DMS 273 (cell line): ENCODE measurements around the gene EPHA7.
A peak's percentile ranks its signal among the peaks of the same experiment; 100 is the strongest.

Source experiments
- DNase-seq: peaks from one replicate; lab custom pipeline; 2025; ENCODE audit not compliant: unreplicated experiment; lab: John Stamatoyannopoulos, UW

Gene EPHA7

DNA sequence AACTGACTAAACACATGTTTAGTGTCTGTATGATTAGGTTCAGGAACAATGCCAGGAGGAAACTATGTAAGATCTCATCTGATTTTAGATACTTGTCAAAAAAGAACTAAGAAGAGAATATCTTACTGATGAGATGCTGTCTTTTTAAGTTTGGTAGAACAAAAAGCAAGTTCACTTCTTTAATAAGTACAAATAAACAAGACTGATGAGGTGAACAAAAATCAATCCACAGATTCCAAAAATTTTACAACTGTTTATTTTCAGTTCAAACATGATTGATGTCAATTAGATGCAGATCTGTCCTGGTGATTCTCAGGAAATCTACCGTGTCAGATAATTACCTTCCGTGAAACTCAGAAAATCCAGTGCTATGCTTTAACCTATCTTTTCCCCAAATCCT lies 24.9 kb downstream of the EPHA7 start:
- no peak for DNase-seq

DNA sequence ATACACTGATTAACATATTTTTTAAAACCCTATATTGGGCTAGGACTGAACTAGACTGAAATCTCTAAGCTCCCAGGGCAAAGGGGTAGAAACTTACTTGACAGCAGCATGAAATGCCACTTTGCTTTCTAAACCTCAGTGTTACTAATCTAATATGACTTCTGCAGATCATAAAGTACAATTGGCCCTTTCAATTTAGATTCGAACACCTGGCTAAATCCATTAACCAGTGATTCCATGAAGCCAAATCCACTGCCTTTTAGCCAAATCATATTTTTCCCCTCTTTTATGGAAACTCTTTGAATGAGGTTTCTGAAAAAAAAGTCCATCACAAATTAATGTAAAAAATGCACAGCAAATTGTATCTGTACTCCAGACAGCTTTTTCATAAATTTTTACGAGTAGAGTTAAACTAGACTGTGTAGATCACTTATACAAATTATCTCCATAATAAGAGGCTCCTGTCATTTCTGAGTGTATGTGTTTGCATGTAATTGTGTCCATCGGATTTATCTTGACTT lies 25.7 kb downstream of the EPHA7 start:
- no peak for DNase-seq

DNA sequence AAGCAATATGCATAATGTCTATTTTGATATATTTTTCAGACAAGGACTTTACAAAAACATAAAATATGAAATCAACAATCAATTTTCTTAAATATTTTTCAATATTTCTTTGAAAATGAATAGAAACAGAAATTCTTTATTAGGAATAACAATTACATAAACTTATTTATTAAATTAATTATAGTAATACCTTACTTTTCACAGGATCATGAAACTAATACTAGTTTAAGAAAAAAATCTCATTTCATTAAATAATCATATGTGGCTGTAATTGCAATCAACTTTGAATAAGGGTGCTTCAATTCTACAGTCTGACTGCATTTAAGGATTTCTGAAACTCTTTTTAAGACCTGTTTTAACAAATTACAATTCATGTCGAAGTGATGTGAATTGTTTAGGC lies 26.6 kb downstream of the EPHA7 start:
- no peak for DNase-seq

DNA sequence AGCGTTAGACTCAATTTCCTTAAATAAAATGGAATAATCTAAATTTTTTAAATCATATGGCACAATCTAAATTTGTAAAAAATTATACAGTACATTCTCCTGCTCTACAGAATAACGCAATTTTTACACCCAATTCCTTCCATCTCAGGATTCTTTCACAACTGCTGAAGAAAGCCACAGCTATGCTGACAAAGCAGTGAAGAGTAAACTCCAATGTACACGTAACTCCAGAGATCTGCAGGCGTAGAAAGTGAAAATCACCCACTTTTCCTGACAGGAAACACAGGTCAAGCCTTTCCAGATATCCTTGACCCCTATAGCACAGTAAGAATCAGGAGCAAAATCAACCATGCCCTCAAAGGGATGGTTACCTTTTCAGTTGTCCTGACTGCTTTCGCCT lies 27.4 kb downstream of the EPHA7 start:
- no peak for DNase-seq

DNA sequence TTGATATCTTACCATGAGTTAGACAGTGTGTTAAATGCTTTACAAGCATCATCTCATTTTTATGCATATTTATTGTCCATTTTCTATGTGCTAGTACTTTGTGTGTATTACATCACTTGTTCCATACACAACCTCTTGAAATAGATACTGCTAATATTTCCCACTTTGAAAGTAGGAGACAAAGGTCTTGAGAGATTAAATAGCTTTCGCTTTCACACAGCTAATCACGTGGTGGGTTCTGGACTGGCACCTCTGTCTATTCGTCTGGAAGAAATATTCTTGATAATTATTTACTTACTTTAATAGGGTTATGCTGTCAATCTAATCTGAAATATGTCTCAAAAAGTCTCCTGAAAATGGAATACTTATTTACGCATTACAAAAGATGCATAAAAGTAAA lies 30.2 kb downstream of the EPHA7 start:
- DNase-seq, result no peak

DNA sequence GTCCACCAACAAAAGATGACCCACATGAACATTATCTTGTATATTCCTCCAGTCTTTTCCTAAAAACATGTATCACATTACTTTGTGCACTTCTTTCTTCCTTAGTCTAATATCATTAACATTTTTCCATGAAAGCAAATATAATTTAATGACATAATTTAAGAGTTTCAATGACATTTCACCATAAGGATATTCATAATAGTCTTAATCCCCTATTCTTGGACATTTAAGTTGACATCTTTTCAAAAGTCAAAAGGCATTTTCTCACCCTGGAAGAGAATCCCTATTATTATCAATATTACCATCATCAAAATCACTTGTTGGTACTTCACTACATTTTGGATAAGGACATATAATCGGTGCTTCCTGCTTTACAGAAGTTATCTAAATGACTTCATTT lies 31.3 kb downstream of the EPHA7 start:
- DNase-seq, result no peak

DNA sequence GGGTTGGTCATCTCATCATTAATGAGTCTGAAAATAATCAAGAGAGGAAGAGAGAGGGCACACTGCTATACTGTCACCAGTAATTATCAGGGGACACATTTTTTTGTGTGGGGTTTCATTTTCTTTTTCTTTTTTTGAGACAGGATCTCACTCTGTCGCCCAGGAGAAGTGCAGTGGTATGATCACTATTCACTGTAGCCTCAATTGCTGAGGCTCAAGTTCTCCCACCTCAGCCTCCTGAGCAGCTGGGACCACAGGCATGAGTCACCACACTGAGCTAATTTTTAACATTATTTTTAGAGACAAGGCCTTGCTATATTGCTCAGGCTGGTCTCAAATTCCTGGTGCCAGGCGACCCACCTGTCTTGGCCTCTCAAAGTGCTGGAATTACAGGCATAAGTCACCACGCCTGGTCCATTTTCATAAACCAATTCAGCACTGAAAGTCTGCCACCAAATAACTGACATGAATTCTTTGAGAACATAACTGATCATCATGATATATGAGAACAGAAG lies 43.3 kb downstream of the EPHA7 start:
- DNase-seq, result no peak

DNA sequence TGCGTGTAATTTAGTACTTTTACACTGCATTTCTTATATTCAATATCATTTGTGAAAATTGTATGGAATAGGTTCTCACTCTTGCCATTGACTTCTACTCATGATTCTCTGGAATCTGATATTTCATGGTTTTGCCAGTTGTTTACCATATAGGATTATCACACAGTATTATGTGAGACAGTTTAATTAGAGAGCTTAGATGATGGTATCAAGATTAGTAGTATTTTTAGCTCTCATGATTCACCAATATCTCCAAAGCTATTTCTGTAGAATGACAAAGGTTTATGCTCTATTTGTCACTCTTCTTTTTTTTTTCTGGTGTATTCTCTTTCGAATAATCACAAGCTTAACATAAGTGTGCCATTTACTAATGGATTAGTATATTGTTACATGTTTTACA lies 45.9 kb downstream of the EPHA7 start:
- no peak for DNase-seq

DNA sequence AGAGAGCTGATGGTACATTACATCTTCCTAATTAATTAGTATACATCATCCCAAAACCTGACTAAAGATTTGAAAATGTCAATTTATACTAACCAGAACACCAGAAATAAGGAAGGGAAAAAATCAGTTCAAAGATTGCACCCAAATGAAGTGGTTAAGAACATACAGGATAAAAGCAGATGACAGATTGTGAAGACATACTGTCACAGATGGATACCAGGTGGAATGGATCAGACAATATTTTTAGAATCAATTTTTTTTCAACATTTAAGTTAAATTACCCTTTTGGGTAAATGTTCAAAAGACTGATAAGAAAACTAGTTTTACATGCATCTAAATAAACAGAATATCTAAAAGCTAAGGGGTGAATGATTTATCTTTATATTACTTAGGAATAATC lies 47.6 kb downstream of the EPHA7 start:
- DNase-seq, result no peak

DNA sequence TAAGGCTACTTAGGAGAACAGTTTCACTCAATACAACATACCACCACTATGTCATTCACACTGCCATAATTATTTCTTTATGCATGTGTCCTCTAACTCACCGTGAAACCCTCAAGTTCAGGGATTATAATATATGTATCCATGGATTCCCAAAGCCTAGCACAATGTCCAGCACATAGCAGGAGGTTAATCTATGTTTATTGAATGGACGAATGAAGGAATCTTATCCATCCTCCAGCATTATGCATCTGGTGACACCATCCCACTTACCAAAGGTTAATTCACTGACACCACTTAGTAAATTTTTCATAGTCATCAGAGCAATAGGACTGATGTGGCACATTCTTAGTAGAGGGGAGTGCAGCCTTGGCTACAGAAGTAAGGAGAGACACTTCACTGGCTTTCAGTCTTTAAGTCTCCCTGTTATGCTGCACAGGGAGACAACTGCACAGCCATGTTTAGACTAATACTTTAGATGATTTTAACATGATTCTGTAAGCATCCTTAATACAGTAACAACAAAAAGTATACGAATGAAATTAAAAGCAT lies 49.7 kb downstream of the EPHA7 start:
- no peak for DNase-seq

DNA sequence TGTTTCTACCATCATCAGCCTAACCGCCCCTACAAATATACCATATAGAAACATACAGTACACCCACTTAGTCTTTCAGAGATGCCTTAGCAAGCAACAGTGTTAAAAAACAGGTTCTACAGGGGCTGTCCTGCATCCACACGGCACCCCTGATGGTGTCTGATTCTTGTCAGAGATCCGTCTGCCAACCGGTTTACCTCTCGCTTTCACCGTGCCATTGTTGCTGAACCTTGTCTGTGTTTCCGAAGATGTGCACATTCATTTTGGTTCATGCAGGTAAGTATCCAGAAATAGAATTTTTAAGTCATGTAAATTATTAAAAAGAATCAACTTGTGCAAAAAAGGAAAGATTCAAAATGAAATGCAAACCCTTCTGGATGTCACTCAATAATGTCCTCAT lies 52.9 kb downstream of the EPHA7 start:
- DNase-seq, result no peak

DNA sequence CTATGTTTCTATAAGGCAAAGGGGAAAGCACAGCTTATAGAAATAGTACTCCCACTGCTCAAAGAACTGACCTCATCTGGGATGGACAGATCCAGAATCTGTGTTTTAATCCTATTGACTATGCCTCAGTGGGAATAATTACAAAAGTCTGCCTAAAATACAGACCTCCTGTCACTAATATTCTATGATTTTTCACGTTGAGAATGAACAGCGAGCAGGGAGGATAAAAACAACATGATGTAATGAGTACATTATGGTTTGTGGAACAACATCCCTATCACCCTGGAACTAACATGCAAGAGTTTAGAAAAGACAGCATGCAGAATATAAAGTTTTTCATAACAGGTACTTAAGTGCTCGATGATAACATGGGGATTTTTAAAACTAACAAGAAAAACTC lies 53.9 kb downstream of the EPHA7 start:
- no peak for DNase-seq

DNA sequence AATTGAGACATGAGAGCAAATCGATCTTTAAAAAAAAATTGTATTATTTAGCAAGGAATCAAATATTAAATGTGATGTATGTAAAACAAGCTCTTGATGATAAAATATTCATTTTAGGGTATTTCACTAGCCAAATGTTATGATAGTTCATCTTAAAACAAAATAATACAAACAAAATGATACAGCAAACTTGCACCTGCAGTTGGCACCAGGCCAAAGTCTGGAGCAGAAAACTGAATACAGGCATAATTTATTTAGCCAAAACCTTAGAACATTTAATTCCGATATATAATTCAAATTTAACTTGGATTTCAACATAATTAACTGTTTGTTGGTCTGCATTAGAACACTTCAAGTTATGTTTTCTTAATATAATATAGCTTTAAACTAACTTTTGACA lies 60.9 kb downstream of the EPHA7 start:
- no peak for DNase-seq

DNA sequence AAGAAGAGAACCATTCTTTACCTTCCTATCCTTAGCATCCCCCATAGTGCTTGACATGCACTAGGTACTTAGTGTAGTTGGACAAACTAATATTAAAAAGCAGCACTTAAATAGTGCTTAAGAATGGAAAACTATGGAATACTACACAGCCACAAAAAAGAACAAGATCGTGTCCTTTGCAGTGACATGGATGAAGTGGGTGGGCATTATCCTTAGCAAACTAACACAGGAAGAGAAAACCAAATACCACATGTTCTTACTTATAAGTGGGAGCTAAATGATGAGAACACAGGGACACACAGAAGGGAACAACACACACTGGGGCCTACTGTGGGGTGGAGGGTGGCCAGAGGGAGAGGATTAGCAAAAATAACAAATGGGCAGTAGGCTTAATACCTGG lies 66.8 kb downstream of the EPHA7 start:
- no peak for DNase-seq

DNA sequence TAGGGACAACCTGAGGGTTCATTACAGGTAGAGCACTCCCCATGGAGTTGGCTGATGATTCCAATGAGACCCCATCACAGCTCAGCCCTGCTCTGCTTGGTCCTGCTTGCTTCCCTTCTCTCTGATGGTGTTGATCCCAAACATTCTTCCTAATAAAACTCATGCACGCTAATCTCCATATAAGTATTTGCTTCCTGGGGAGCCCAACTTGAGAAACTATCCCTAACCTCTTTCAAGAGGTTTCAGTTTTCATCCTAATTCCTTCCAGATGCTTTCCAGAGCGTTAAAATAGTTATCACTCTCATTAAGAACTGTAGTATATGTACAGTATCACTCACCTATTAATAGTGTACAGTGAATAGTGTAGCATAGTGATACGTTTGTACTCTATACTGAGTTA lies 68.1 kb downstream of the EPHA7 start:
- DNase-seq, result no peak

DNA sequence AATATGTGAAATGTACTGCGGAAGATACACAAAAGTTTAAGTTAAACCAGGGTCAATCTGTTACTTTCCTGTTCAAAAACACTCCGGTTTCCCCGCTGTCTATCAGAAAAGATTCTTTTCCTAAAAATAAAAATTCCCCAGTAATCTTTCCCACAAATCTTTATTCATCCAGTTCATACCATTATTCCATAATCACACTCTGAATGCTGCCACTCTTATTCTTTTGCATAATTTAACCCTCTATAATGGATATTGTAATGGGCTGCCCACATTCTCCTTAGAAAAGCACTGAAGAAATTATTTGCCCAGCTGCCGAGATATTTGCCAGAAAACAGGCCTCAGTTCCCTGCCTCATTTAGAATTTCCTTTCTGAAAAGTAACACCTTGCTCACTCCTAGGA lies 68.6 kb downstream of the EPHA7 start:
- no peak for DNase-seq

DNA sequence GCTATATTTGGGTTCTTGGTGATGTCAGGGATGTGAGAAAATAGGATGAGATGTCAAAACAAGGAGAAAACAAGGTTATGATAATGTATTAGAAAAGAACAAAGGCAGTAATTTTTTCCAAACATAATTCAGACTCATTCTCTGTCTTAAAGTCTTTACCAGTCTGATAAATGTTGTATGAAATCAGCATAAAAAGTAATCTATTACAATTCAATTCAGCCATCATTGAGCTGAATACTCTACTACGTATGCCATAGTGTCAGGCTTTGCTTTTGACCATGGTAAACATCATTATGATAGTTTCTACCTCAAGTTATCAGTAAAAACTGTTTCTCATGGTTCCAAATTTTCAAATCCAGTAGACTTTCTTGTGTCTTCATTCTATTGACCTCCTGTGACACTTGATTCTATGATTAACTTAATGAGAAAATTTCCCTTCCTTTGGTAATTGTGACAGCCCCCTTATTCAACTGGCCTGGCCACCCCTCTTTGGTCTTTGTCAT lies 75.0 kb downstream of the EPHA7 start:
- DNase-seq, result no peak

DNA sequence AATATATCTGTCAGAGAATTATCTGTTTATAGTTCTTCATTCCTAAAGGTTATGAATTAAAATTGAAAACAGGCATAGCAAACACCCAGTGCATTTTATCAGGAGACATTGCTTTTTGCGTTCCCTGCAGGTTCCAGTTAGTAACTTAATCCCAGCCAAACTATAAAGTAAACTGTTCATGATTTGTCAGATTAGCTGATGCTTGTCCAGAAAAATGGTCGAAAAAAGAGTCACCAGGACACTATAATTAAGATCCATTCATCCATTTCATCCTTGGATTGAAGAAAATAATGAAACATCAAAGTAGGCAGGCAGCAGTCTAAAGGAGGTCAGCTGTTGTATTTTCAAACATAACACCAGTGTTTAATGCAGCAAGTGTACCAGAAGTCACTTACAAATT lies 75.9 kb downstream of the EPHA7 start:
- no peak for DNase-seq

DNA sequence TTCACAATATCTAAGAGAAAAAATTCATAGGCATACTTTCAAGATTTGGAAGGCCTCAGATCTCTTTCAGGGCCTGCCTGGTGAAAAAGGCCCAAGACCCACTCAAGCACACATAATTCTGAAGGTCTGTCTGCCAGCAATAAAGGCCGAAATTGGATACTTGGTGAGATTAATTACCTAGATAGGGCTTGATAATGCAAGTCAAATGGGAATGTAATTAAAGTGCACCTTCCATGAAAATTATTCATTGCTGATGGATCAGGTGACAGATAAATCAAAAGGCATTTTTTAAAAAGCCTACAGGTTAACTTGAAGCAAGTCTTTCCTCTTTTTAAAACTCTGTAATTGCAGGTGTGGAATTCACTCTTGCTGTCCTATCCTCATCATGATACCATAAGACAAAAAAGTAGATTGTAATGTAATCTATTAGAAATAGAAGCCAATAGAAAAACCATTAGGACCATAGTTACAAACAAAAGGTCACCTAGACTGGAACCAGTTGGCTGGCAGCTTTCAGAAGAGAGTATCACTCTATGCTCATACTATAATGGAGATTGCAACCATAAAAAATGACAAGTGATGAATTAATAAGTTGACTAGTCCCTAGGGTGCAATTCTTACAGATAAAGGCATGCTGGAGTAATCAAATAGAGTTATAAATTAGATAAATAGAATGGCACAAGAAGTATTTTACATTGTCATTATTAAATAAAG lies 77.3 kb downstream of the EPHA7 start:
- peak; percentile 3 for DNase-seq

DNA sequence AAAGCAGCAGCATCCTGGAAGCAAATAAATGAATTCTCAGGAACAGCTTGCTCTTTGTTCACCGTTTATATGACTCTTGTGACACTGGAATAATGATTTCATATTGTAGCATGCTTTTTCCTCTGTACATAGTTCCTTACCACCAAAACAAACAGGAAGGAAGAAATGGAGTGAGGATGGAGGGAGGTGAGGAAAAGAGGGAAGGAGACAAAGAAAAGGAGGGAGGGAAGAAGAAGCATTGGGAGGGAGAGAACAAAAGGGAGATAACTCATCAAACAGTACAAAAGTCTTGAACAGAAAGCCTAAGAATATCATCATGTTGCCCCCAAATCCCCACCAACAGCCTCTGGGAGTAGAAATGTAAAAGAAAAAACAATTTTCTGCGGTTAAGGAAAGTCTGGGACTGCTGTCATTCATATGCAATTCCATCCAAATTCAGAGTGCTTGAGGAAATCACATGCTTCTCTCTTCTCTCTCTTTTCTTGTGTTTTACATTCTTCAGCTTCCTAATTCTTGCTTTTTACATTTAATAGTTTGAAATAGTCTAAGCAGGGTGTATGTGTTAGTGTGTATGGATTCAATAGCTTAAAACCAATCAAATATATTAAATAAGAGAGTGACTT lies 81.5 kb downstream of the EPHA7 start:
- DNase-seq, result no peak

DNA sequence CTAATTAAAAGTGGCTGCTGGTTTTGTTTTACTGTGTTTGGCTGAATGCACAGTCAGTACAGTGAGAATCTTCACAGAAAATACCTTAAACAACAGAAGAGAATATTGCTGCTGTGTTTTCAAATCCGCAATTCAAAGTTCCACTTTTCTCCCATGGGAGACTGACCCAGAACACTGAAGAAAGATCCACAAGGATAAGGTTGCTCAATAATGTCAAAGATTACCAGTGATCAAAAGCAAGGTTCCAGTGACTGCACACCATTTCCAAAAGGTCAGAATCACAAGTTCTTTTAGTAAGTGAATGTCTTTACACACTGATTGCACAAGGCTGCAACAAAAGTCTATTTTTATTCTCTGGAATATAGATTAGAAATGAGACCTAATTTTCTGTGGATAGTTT lies 82.3 kb downstream of the EPHA7 start:
- DNase-seq, result no peak

DNA sequence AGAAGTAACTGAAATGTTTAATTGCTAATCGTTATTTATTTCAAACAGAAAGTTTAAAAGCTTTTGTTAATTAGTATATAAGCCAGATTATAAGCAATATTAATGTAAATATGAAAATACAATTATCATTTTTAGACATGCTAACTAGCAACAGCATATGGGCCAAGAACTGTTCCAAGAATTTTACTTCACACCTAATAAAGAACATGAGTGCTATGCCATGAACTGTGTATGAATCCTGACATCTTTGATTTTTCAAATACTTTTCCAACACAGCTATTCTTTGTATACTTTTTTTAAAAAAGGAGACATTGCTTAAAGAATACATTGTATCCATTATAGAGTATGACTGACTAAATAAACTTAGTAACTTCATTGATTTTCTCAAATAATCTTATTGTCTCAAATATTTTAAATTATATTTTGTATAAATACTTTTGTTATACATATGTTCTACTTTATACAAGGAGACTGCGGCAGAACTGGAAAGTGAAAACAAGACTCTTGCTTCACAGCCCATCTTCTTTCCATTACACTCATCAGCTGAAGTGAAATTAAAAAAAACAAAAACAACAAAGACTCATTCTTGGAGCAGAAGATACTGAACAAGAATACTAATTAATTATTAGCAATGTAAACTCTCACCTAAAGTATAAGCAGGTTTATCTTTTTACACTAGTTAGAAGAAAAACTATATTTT lies 89.9 kb downstream of the EPHA7 start:
- DNase-seq, result no peak
